Measurements from ENCODE around the gene ECI1.

DNA sequence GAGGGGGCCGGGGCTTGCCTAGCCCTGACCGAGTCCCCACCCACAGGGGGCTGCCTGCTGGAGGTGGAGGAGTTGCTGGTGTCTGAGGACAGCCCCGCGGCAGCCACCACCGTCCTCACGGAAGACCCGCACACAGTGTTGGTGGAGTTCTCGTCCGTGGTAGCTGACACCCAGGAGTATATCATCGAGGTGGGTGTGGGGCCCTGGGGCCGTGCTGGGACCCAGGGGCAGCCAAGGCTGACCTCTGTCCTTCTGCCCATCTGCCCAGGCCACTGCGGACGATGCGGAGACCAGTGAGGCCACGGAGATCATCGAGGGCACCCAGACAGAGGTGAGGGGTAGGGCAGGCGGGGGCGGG, 16.6 kb downstream of the ECI1 start:
- TF ChIP-seq, protein P1, sequence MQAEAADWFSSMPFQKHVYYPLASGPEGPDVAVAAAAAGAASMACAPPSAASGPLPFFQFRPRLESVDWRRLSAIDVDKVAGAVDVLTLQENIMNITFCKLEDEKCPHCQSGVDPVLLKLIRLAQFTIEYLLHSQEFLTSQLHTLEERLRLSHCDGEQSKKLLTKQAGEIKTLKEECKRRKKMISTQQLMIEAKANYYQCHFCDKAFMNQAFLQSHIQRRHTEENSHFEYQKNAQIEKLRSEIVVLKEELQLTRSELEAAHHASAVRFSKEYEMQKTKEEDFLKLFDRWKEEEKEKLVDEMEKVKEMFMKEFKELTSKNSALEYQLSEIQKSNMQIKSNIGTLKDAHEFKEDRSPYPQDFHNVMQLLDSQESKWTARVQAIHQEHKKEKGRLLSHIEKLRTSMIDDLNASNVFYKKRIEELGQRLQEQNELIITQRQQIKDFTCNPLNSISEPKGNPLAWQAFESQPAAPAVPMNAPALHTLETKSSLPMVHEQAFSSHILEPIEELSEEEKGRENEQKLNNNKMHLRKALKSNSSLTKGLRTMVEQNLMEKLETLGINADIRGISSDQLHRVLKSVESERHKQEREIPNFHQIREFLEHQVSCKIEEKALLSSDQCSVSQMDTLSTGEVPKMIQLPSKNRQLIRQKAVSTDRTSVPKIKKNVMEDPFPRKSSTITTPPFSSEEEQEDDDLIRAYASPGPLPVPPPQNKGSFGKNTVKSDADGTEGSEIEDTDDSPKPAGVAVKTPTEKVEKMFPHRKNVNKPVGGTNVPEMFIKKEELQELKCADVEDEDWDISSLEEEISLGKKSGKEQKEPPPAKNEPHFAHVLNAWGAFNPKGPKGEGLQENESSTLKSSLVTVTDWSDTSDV (CRISPR knock-in tag; IDR thresholded peaks at IDR 0.05): no peak
- no peak for TF ChIP-seq BHLHE40 (IDR thresholded peaks at IDR 0.05; ENCODE audit: low read length)
- no peak for TF ChIP-seq ZNF816 (CRISPR knock-in tag; IDR thresholded peaks at IDR 0.05; ENCODE audit: borderline replicate concordance)
- TF ChIP-seq ESRRA (CRISPR knock-in tag; IDR thresholded peaks at IDR 0.05; ENCODE audit: low read depth): no peak
- TF ChIP-seq ELF1 (CRISPR knock-in tag; IDR thresholded peaks at IDR 0.05): no peak
- TF ChIP-seq, protein P2, sequence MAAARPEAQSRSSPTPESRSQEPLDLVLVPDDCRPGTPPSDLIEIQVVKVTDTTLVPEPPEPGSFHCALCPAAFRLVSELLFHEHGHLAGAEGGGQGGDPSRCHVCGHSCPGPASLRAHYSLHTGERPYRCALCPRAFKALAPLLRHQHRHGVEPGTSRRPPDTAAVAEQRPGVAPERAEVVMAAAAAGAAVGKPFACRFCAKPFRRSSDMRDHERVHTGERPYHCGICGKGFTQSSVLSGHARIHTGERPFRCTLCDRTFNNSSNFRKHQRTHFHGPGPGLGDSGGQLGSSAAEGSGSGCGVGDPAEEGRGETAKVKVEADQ (CRISPR knock-in tag; IDR thresholded peaks at IDR 0.05; ENCODE audit: borderline replicate concordance): no peak
- TF ChIP-seq KMT2A (CRISPR knock-in tag; IDR thresholded peaks at IDR 0.05): no peak

Measured in HepG2 (cell line).